Right lobe of liver (tissue), 4 donors: ENCODE data around the gene PDCD1.

Source experiments
- POLR2A ChIP-seq: fragments of 450-650 bp; IDR thresholded peaks from one replicate; pipeline ENCODE4 v1.6.1; 2017; ENCODE audit warnings: antibody characterized with exemption, mild to moderate bottlenecking
- TF ChIP-seq, protein P1 (sequence below), 4 donors: fragments of 200-600 bp in 3 of 4; fragments of 450-650 bp in 1 of 4; IDR thresholded peaks; one replicate each; pipeline versions ENCODE4 v1.5.1 to v1.8.0; 2016 to 2022; ENCODE audit warnings: antibody characterized with exemption in 4 of 4, mild to moderate bottlenecking in 2 of 4
- donor health status: DM: no; HTN: no; CAD: no.
- donor health status: DM: no; HTN: no; CAD: no.
- donor health status: DM: no; HTN: yes; CAD: no.

DNA sequence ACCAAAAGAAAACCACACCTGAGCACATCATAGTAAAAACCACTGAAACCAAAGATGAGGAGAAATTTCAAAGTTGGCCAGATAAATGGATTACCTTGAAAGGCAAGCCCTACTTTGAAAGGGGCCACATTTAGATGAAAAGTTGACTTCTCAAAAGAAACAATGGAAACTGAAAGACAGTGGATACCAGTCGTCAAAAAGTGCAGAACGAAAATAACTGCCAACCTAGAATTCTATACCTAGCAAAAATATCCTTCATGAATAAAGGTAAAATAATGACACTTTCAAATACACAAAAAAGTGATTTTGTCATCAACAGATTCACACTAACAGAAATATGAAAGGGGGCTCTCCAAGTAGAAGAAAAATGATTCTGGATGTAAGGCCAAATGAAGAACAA, 31.3 kb downstream of the PDCD1 start:
- no peak for TF ChIP-seq POLR2A
- TF ChIP-seq, protein P1, sequence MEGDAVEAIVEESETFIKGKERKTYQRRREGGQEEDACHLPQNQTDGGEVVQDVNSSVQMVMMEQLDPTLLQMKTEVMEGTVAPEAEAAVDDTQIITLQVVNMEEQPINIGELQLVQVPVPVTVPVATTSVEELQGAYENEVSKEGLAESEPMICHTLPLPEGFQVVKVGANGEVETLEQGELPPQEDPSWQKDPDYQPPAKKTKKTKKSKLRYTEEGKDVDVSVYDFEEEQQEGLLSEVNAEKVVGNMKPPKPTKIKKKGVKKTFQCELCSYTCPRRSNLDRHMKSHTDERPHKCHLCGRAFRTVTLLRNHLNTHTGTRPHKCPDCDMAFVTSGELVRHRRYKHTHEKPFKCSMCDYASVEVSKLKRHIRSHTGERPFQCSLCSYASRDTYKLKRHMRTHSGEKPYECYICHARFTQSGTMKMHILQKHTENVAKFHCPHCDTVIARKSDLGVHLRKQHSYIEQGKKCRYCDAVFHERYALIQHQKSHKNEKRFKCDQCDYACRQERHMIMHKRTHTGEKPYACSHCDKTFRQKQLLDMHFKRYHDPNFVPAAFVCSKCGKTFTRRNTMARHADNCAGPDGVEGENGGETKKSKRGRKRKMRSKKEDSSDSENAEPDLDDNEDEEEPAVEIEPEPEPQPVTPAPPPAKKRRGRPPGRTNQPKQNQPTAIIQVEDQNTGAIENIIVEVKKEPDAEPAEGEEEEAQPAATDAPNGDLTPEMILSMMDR (IDR thresholded peaks at IDR 0.05), result no peak
